T-helper 1 cell (primary cell): ENCODE measurements around the gene TGM6.

Experiments used
- DNase-seq, 5 donors: peaks; one replicate each; pipeline ENCODE4 v3.0.0-alpha.2; 2012 to 2020

TGM6 gene

DNA sequence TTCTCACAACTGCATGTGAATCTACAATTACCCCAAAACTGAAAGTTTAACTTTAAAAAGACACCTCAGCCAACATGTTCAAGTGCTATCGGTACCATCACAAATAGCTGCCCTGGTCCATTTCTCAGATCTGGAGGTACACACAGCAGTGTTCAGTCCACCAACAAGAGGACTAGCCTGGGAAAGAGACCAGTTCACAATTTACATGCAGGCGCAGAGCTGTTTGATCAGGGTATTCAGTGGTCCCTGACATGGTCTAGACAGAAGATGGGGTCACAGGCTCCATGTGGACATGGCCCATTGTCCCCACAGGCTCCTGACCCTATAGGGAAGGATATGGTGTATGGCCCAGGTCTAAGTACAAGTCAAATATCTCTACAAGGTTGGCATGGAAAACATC, 15.6 kb upstream of the TGM6 start:
- no peak for DNase-seq

DNA sequence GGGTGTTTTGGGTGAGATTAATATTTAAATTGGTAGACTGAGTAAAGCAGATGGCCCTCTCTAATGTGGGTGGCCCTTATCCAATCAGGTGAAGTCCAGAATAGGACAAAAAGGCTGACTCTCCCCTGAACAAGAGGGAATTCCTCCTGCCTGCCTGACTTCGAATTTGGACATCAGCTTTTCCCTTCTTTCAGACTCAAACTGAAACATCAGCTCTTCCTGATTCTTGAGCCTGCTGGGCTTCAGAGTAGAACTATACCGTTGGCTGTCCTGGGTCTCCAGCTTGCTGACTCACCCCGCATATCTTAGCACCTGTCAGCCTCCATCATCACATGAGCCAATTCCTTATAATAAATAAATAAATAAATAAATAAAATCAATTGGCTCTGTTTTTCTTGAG, 15.0 kb upstream of the TGM6 start:
- no peak for DNase-seq

DNA sequence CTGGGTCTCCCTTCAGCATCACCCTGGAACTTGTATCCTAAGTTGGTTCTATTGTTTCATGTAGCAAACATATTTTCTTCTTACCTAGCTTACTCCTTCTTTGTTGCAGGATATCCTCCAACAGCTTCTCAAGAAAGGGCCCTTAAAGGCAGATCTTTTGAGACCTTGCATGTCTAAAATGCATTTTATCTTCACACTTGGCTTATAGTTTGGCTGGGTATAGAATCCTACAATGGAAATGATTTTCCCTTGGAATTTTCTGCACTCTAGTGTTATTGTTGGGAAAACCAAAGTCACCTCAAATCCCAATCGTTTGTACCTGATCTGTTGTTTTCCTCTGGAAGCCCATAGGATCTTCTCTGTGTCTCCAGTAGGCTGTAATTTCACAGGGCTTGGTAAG, 12.1 kb upstream of the TGM6 start:
- no peak for DNase-seq

DNA sequence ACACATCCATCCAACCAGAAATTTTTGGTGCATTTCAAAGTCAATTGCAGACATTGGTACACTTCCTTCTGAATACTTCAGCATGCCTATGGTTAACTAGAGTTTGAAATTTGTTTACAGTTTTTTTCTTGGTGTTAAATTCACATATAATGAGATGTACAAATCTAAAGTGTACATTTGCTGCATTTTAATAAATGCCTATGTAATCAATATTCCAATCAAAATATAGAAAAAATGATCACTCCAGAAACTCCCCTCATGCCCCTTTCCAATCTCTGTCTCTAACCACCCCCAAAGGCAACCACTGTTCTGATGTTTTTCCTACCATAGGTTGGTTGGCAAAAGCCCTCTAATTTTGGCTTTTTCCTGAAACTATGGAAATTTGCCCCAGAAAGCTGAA, 7.6 kb upstream of the TGM6 start:
- no peak for DNase-seq

DNA sequence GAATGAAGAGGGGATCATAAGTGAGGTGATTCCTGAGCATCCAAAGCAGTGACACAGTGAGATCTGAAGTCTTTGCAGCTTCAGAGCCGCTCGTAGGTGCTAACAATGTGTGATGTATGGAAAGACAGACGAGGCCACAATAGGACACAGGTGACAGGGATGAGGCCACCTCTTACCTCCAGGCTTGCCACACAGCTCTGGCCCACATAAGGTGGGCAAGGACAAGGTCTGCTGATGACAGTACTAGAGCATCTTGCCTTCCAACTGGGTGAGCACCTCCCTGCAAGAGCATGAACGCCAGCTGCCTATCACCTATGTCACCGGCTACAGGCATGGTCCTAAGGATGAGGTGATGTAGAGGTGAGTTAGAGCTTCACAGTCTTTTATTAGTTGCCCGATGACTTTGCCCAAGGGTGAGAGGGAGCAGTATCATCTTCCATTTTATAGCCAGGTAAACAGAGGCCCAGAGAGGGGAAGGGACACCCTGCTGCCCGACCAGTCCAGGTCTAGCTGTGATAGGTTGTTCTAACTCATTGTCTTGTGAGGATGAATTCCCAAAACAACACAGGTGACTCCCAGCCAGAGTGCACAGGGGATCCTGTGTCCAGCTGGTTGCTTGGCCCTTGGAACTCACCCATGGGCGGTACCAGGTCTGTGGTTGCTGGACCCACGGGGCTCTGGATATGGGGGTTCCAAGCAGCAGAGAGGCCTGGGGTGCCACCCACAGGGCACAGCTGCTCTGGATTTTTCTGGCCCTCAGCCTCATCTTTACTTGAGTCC, 6.2 kb upstream of the TGM6 start:
- DNase-seq: no peak

DNA sequence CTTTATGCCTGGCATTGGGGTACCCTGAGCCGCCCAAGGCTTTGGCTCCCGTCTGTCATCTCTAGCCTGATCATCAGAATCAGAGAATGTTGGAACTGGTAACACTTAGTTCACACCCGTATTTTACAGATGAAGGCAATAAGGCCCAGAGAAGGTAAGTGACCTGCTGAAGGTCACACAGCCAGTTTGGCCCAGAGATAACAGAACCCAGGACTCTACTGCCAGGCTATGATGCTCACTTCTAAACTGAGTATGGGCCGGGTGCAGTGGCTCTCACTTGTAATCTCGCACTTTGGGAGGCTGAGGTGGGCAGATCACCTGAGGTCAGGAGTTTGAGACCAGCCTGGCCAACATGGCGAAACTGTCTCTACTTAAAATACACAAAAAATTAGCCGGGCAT, 1.8 kb upstream of the TGM6 start:
- no peak for DNase-seq

DNA sequence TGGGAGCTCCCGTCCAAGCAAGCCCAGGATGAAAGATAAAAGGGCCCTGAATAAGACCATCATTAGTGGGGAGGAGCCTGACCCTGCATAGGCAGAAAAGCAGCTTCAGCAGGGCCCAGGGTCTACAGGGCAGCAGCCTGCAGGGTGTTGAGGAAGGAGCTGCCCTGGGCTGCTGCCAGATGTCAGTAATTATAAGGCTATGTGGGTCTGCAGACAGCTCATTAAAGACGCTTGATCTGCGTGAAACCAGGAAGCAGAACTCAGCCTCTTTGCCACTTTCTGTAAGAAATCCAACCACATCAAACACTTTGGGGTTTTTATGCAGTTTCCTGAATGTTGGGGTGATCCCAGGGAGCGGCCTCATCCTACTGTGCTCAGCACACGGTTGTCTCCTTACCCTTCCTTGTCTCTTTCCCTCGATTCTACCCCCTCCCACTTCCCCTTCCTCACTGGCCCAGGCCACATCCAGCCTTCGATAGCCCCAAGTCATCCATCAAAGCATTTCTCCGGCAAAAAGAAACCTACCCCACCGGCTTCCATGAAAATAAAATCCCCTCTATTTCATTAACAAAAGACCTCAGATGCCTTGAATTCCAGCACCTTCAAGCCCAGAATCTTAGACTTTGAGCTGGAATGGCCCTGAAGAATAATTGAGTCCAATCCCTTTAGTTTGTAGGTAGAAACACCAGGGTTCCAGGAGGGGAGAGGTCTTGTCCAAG, 1.0 kb upstream of the TGM6 start:
- DNase-seq: peak in 2 of 5 donors; percentile 10 to 43

DNA sequence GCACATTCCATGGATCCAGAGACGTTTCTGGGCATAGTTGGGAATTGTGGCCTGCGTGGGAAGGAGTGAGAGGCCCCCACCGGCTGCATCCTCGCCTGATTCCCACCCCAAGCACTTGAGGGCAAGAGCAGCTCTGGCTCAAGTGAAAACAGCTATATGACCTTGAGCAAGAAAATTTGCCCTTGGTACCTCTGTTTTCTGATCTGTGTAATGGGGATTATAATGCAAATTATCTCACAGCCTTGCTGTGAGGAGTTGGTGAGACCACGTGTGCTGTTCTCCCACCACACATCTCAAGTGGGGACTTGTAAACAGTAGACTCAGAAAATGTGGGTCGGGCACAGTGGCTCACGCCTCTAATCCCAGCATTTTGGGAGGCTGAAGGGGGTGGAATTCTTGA, 602 bp downstream of the TGM6 start:
- no peak for DNase-seq

DNA sequence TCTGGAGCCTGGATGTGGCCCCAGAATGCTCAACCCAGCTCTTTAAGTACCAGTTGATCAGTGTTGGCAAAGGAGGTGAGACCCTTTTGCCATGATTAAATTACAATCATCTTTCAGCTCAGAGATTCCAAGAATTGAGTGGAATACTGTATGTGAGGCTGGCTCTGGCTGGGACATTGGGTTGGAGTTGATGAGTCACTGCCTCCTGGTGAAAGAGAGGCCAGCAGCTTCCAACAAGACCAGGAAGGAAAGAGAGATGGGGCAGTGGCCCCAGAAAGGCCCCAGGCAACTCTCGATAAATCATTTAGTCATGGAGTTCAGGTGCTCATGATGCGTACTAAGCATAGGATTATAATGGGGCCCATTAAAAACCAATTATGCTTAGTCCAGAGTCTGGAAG, 2.1 kb downstream of the TGM6 start:
- no peak for DNase-seq

DNA sequence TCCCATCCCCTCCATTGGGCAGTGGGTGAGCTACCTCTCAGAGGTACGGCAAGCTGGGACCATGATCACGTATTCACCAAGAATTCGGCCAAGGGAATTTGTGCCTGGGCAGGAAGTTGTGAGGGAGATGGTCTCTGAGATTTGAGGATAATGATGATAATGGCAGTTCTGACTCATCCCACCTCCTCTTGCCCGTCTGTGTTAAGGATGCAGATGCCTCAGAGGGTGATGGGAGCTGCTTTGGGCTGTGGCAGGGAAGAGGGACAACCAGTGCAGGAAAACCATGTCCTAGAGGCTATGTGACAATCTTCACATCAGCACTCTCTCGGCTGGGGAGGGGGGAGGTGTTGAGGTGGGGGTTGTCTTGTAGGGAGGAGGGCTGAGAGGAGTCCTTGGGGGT, 4.3 kb downstream of the TGM6 start:
- no peak for DNase-seq

DNA sequence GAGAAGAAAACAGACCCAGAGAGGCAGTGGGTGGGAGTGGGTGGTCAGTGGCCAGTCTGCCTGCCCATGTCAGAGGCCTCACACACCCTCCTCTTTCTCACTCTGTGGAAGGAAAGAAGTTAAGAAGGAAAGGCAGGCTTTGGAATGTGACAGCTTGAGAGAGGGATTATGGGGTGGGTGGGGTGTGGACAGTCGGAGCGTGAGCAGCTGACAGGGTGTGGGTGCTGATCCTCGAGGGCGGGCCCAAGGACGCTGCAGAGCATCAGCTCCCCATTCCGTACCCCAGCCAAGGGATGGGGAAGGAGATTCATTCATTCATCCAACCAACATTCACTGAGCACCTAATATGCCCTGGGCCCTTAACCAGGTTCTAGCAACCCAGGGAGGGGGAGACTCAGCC, 4.8 kb downstream of the TGM6 start:
- DNase-seq: no peak

DNA sequence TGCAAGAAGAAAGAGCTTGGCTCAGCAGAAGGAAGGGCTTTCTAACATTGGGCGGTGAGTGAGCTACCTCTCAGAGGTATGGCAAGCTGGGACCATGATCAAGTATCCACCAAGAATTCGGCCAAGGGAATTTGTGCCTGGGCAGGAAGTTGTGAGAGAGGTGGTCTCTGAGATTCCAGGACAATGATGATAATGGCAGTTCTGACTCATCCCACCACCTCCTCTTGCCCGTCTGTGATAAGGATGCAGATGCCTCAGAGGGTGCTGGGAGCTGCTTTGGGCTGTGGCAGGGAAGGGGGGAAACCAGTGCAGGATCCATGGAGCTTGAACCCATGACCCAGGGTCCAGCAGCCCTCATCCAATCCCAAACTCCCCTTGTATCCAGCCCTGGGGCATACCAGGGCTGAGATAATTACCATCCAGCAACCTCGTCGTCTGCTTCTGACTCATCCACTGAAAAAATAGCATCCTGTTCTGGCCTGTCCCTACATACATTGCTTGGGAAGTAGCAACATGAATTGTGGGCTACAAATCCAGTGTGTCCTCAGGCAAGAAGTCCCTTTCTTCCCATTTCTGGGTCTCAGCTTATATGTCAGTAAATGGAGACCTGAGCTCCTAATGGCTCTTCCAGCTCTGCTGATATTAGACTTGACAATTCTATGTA, 5.9 kb downstream of the TGM6 start:
- DNase-seq: no peak

DNA sequence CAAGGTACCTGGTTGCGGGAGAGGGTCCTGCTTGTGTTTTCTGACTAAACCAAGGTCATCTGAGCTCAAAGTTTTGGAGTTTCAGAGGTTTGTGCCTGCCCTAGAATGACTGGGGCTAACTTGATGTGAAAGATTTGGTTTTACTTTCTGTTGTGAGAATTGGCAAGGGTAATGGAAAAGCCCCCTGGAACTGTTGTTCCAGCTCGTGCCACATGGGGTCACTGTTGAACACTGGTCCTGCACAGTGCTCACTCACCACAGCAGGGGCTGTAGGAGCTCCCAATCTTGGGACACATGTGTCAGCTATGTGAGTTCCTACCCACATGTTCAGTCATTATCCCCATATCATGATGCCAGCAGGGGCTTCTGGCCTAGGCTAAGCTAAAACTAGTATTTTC, 6.5 kb downstream of the TGM6 start:
- peak in 2 of 5 donors; percentile 10 to 56 for DNase-seq

DNA sequence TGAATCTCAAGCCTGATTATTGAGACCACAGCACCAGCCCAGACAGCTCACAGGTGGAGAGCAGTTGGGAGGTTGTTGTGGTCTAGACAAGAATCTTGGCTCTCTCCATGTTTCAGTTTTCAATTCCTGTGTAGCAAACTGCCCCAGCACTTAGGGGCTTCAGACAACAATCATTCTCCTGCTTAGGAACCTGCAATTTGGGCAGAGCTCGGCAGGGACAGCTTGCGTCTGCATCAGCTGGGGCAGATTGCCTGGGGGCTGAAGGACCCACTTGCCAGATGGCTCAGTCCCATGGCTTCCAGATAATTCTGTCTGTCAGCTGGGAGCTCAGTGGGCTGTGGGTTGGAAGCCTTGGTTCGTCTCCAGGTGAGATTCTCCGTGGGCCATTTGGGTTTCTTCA, 6.9 kb downstream of the TGM6 start:
- no peak for DNase-seq

DNA sequence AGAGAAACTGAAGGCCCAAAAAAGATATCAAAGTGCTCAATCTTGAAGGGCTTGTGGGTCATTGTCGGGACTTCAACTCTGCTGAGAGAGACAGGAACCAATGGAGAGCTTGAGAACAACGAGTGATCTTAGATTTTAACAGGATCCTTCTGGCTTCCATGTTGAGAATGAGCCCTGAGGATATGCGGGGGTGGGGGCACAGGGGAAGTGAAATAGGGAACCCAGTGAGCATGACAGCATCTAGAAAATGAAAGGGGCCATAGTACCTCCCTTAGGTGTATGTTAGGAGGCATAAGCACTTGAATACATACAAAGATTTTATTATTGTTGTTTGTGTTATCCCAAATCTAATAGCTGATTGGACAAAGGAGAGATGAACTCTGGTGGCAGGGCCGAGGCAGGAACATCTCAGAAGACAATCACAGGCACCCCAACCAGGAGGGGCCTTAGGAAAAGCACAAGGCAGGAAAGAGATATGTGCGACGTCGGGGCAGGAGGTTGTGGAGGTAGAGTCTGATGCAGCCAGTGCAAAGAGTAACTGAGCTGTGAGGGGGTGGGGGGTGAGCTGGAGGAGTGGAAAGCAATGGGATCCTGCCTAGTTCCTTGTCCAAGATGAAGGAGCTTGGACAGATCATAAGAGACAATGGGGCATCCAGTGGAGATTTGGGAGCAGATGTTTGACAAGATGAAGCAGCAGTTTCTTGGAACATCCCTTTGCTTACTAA, 10.4 kb downstream of the TGM6 start:
- DNase-seq: no peak

DNA sequence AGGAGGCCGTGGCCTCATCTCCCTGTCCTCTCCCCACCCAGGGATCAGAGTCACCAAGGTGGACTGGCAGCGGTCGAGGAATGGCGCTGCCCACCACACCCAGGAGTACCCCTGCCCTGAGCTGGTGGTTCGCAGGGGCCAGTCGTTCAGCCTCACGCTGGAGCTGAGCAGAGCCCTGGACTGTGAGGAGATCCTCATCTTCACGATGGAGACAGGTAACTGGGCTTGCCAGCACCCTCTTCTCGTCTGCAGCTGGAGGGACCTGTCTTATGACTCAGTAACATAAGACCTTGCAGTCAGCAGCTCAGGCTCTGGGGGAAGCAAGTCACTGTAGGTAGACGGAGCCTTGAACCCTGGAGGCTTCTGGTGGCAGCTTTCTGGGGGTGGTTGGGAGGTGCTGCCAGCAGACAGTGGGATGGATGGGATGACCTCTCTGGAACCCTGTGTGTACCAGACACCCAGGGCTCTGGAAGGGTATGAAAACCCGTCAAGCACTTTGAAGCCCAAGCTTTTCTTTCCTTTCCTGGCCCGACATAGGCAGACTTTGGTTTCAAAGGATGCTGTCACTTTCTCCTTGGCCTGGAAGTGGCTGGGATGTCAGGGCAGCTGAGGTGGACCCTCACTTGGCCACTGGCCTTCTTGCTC, 13.8 kb downstream of the TGM6 start:
- no peak for DNase-seq

DNA sequence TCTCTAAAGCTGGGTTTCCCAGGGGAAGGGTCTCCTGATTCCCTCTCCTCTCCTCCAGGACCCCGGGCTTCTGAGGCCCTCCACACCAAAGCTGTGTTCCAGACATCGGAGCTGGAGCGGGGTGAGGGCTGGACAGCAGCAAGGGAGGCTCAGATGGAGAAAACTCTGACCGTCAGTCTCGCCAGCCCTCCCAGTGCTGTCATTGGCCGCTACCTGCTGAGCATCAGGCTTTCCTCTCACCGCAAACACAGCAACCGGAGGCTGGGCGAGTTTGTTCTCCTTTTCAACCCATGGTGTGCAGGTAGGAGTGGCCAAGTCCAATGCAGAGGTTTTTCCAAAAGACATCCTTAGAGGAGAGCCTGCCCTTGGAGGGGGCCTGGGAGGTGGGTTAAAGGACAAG, 14.4 kb downstream of the TGM6 start:
- DNase-seq: no peak

DNA sequence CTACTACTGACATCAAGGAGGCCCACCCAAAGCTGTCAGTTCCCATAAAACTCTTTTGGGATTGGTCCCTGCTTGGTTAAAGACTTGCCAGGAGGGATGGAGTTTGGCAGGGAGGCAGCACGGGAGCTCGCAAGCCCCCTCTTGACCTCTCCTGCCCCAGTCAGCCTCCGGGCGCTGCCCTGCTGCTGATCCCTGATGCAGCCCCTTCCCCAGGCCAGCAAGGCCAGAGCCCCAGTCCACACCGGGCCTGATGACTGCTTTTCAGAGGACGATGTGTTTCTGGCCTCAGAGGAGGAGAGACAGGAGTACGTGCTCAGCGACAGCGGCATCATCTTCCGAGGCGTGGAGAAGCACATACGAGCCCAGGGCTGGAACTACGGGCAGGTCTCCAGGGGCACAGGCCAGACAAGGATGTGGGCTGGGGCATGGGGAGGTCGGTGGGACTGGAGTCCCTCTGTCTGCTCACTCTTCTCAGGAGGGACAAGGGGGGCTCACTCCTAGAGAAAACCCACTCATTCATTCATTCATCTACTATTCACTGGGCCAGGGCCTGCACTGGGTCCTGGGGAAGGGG, 15.6 kb downstream of the TGM6 start:
- DNase-seq: no peak

DNA sequence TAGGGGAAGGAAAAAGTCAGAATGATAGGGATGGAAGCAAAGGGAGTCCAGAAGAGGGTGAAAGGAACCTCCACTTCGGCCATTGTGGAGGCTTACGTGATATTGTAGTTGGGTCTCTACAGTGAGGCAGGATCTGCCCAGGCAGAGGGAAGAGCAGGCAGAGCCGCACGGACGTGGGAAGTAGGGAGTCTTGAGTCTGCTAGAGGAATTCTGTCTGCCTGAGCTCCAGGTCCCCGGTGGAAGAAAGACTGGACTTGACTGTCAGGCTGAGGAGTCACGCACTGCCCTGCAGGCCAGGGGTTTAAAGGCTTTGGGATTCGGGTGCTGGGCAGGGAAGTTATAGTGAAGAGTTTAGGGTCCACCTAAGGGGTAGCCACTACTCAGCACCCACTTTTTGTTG, 16.4 kb downstream of the TGM6 start:
- DNase-seq: no peak

DNA sequence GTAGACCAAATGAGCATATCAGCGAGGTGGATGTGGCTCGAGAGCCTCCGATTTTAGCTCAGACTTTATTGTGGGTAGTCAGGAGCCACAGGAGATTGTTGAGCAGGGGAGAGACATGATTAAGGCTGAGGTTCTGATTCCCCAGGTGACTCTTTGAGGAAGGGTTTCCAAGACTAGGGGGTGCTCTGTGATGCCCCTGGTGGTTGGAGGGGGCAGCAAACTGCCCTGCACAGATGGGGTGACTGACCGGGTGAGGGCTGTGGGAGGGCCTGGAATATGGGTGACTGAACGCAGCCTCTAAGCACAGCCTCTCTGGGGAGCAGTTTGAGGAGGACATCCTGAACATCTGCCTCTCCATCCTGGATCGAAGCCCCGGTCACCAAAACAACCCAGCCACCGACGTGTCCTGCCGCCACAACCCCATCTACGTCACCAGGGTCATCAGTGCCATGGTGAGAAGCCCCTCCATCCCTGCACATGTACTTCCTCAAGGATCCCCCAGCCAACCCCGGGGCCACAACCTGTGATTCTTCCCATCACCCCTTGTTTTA, 17.0 kb downstream of the TGM6 start:
- no peak for DNase-seq

DNA sequence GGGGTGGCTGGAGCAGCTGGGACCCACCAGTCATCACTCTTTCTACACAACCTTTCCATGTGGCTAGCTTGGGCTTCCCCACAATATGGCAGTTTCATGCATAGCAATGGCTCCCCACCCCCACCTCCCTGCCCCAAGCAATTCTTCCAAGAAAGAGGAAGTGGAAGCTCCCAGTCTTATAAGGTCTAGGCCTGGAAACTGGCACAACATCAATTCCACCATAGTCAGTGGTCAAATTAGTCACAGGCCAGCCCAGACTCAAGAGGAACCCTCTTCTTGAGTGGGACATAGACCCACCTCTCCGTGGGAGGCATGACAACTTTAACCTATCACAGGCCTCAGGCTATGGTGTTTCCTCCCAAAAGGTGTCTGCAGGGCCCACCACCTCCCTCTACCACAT, 17.7 kb downstream of the TGM6 start:
- DNase-seq: no peak

DNA sequence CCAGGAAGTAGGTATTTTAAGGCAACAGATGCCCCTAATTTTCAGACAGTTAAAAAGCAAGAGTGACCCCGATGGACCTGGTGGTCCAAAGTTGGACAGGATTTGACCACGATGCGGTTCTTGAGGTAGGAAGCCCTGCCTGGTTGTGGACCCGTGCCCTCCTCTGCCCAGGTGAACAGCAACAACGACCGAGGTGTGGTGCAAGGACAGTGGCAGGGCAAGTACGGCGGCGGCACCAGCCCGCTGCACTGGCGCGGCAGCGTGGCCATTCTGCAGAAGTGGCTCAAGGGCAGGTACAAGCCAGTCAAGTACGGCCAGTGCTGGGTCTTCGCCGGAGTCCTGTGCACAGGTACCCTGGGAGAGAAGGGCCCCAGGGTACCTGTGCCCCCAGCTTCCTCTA, 18.7 kb downstream of the TGM6 start:
- no peak for DNase-seq
